CD4-positive, CD25-positive, alpha-beta regulatory T cell (primary cell): ENCODE measurements around the gene CDC14A. TPM values are rescaled to one million over a fixed set of nuclear protein-coding genes. Genes with fewer than 3 reads are reported as not detected.

Experiments
- ATAC-seq, 2 donors: fragments of 150-1000 bp; cut with Tn5 transposase; one replicate each; pipeline ENCODE4 v1.10.0; 2021; ENCODE audit warnings: low read depth in 2 of 2, moderate number of reproducible peaks in 2 of 2, moderate library complexity in 1 of 2
- DNase-seq, 3 donors: peaks; one replicate each; pipeline versions ENCODE4 v3.0.0 to v3.0.0-alpha.2; 2012 to 2022; ENCODE audit warnings: mixed read lengths in 1 of 3
- H3K27ac ChIP-seq: one replicate; pipeline ENCODE4 v1.7.0; 2013; ENCODE audit warnings: mild to moderate bottlenecking, low read length; ENCODE audit not compliant: insufficient read depth, poor library complexity, severe bottlenecking
- H3K27me3 ChIP-seq: one replicate; pipeline ENCODE4 v1.7.0; 2013; ENCODE audit warnings: low read length; ENCODE audit not compliant: control insufficient read depth, insufficient read depth
- H3K36me3 ChIP-seq: one replicate; pipeline ENCODE4 v1.7.0; 2013; ENCODE audit warnings: mild to moderate bottlenecking, low read length, moderate library complexity; ENCODE audit not compliant: control insufficient read depth, insufficient read depth
- H3K4me1 ChIP-seq: 2 replicates; pipeline ENCODE4 v1.7.0; 2013; ENCODE audit warnings: mild to moderate bottlenecking, low read length; ENCODE audit not compliant: insufficient read depth, control insufficient read depth, poor library complexity, severe bottlenecking
- H3K4me3 ChIP-seq: one replicate; pipeline ENCODE4 v1.7.0; 2013; ENCODE audit warnings: low read depth, mild to moderate bottlenecking, low read length, moderate library complexity
- H3K9me3 ChIP-seq, 2 experiments: 1 replicate in 1 of 2; 2 replicates in 1 of 2; pipeline ENCODE4 v1.7.0; 2013; ENCODE audit warnings: low read length in 2 of 2, mild to moderate bottlenecking in 1 of 2, moderate library complexity in 1 of 2; ENCODE audit not compliant: control insufficient read depth in 2 of 2
- H3K27ac Mint-ChIP-seq, 3 donors: one replicate each; pipeline ENCODE4 v1.8.0; 2020 to 2022; ENCODE audit warnings: mild to moderate bottlenecking in 3 of 3, mixed read lengths in 3 of 3, moderate library complexity in 2 of 3
- H3K27me3 Mint-ChIP-seq: one replicate; pipeline ENCODE4 v1.8.0; 2022; ENCODE audit warnings: mild to moderate bottlenecking, mixed read lengths
- H3K36me3 Mint-ChIP-seq: one replicate; pipeline ENCODE4 v1.8.0; 2020; ENCODE audit warnings: mixed read lengths
- H3K4me1 Mint-ChIP-seq, 4 donors: one replicate each; pipeline ENCODE4 v1.8.0; 2020 to 2022; ENCODE audit warnings: mixed read lengths in 4 of 4, mild to moderate bottlenecking in 1 of 4
- H3K4me3 Mint-ChIP-seq, 4 donors: one replicate each; pipeline ENCODE4 v1.8.0; 2020 to 2022; ENCODE audit warnings: mild to moderate bottlenecking in 4 of 4, mixed read lengths in 4 of 4, moderate library complexity in 3 of 4
- H3K9me3 Mint-ChIP-seq, 7 donors: one replicate each; pipeline ENCODE4 v1.8.0; 2020 to 2022; ENCODE audit warnings: mixed read lengths in 7 of 7, mild to moderate bottlenecking in 3 of 7, moderate library complexity in 2 of 7
- polyA plus RNA-seq, 4 donors: library from polyadenylated mRNA; unstranded; fragments of 300-500 nt; fragmentation: Illumina TruSeq; gene quantifications; one replicate each; pipeline ENCODE4 v1.2.3, GENCODE V29; 2021
- total RNA-seq: library from RNA; stranded (reverse); gene quantifications from one replicate; pipeline ENCODE4 v1.2.3, GENCODE V29; 2022

CDC14A gene
- total and polyA plus RNA-seq, 5 donors from 2014 or later = 33.8 to 155 (median 37.8) TPM

DNA sequence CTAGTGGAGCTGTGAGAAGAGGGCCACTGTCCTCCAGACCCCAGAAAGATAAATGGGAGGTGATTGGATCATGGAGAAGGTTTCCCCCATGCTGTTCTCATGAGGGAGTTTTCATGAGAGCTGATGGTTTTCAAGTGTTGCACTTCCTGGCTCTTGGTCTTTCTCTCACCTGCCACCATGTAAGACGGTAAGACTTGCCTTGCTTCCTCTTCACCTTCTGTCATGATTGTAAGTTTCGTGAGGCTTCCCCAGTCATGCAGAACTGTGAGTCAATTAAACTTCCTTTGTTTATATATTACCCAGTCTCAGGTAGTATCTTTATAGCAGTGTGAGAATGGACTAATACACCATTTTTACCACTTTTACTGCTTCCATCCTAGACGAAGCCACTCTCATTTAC lies 213.2 kb downstream of the CDC14A start:
- H3K27me3 Mint-ChIP-seq = peaks cover 20% of the 10 kb centered on the region

DNA sequence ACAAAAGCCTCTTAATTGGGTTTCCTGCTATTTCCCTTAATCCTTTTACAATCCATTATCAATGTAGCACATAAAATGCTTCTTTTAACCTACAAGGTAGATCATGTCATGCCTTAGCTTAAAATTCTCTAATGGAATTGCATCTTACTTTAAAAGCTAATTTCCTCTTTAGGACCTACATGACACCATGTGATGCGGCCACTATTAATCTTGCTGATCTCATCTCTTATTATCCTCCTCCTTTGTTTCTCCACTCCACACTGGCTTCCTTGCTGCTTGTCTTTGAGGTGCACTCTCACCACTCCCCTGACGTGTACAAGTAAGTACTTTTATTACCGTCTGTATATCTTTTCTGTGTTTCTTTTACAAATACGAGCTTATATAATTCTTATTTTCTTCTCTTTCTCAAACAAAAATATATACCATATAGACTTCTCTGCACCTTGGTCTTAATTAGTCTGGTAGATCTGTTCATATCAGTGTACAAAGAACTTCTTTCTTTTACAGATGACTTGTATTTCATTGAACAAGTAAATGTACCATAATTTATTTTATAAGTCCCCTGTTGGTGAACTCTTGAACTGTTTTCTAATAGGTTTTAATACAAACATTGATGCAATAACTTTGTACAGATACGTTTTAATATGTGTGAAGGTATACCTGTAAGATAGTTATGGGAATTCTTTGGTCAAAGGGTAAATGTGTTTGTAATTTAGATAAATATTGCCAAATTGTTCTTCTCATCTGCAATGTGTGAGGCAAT lies 213.8 kb downstream of the CDC14A start:
- H3K9me3 ChIP-seq = peaks cover 0 to 2% of the 10 kb centered on the region in 2 experiments
- H3K9me3 Mint-ChIP-seq = peaks cover 0 to 6% (median 2%) of the 10 kb centered on the region in 7 donors
- H3K36me3 ChIP-seq = no peaks in the 10 kb centered on the region
- no peak overlapping the region for H3K4me3 ChIP-seq
- H3K4me1 Mint-ChIP-seq = no peaks in the 10 kb centered on the region
- peaks cover 24% of the 10 kb centered on the region for H3K27me3 Mint-ChIP-seq
- H3K4me1 ChIP-seq = no peaks in the 10 kb centered on the region
- no peak overlapping the region for H3K27ac Mint-ChIP-seq
- ATAC-seq (no peak), DNase-seq (no peak)
- H3K27me3 ChIP-seq = peaks cover 6% of the 10 kb centered on the region
- no peak overlapping the region for H3K4me3 Mint-ChIP-seq
- no peaks in the 10 kb centered on the region for H3K36me3 Mint-ChIP-seq
- no peak overlapping the region for H3K27ac ChIP-seq

More for the DNA sequence above, 213.2 kb downstream of the CDC14A start:
- ATAC-seq (no peak), DNase-seq (no peak)
- H3K9me3 ChIP-seq = peaks cover 0 to 2% of the 10 kb centered on the region in 2 experiments
- Mint-ChIP-seq H3K27ac (no peak overlapping the region), H3K4me1 (no peaks in the 10 kb centered on the region), H3K4me3 (no peak overlapping the region), H3K9me3 (peaks cover 0 to 3% (median 0%) of the 10 kb centered on the region in 7 donors), H3K36me3 (no peaks in the 10 kb centered on the region)
- H3K4me3 ChIP-seq = no peak overlapping the region
- no peak overlapping the region for H3K27ac ChIP-seq
- no peaks in the 10 kb centered on the region for H3K36me3 ChIP-seq
- peaks cover 4% of the 10 kb centered on the region for H3K27me3 ChIP-seq
- no peaks in the 10 kb centered on the region for H3K4me1 ChIP-seq

DNA sequence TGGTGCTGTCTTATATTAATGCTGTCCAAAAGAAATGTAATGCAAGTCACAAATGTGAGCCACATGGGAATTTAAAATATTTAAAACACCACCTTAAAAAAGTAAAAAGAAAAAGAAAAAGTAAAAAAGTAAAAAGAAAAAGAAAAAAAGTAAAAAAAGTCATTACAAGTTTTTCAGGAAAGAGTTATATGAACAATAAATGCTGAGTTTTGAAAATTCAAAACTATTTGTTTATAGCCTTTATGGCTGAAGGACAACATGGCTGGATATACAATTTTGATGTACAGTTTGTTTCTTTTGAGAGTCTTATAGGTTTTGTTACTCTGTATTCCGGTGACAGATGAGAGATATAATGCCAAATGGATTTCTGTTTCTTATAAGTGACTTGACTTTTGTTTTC lies 214.8 kb downstream of the CDC14A start:
- peaks cover 23% of the 10 kb centered on the region for H3K27me3 Mint-ChIP-seq
- no peak for ATAC-seq
- H3K4me1 ChIP-seq = no peaks in the 10 kb centered on the region

More for the DNA sequence above, 214.8 kb downstream of the CDC14A start:
- Mint-ChIP-seq H3K27ac (no peak overlapping the region), H3K9me3 (peaks cover 0 to 7% (median 3%) of the 10 kb centered on the region in 7 donors), H3K4me1 (no peaks in the 10 kb centered on the region), H3K36me3 (no peaks in the 10 kb centered on the region), H3K4me3 (no peak overlapping the region)
- peaks cover 6% of the 10 kb centered on the region for H3K27me3 ChIP-seq
- no peaks in the 10 kb centered on the region for H3K36me3 ChIP-seq
- H3K9me3 ChIP-seq = peaks cover 0 to 2% of the 10 kb centered on the region in 2 experiments
- no peak overlapping the region for H3K27ac ChIP-seq
- DNase-seq = no peak
- no peak overlapping the region for H3K4me3 ChIP-seq

Other genes starting within 250 kb of the CDC14A start
- 3.2 TPM for gene SASS6, start 219.6 kb upstream of the CDC14A start, total RNA-seq
- 1 to 10 TPM; 1.3 to 3.2 (median 2.5) TPM for gene SASS6, start 219.6 kb upstream of the CDC14A start, polyA plus RNA-seq
- gene TRMT13, start 219.3 kb upstream of the CDC14A start, total RNA-seq = 12.2 TPM
- gene TRMT13, start 219.3 kb upstream of the CDC14A start, polyA plus RNA-seq = 10 to 100 TPM in 1 of 4 donors, 1 to 10 TPM in 3; 7.5 to 11.4 (median 8.8) TPM
- gene LRRC39, start 174.2 kb upstream of the CDC14A start, total RNA-seq = 1.6 TPM
- not detected for gene LRRC39, start 174.2 kb upstream of the CDC14A start, polyA plus RNA-seq
- gene DBT, start 102.7 kb upstream of the CDC14A start, total RNA-seq = 10.0 TPM
- gene DBT, start 102.7 kb upstream of the CDC14A start, polyA plus RNA-seq = 1 to 10 TPM; 3.4 to 6.3 (median 4.8) TPM
- 49.9 TPM for gene RTCA, start 86.3 kb upstream of the CDC14A start, total RNA-seq
- gene RTCA, start 86.3 kb upstream of the CDC14A start, polyA plus RNA-seq = 10 to 100 TPM; 25.9 to 37.5 (median 29.6) TPM
- not detected for gene GPR88, start 185.6 kb downstream of the CDC14A start, total RNA-seq
- not detected for gene GPR88, start 185.6 kb downstream of the CDC14A start, polyA plus RNA-seq